GM12801 (cell line): ENCODE data around the gene PAX7.

ENCODE experiments used
- CTCF ChIP-seq: IDR thresholded peaks from one replicate; pipeline ENCODE4 v1.5.1; 2011; ENCODE audit warnings: control low read depth; ENCODE audit not compliant: insufficient read length; ENCODE audit errors: extremely low read depth

PAX7 gene

GRCh38 chr1:18644446-18644845 lies 13.8 kb downstream of the PAX7 start:
- no peak for TF ChIP-seq CTCF

GRCh38 chr1:18644973-18645746 lies 14.5 kb downstream of the PAX7 start:
- no peak for TF ChIP-seq CTCF

- no peak for TF ChIP-seq CTCF
Measured at GRCh38 chr1:18645747-18646090, 15.1 kb downstream of the PAX7 start.

GRCh38 chr1:18646091-18646785 lies 15.6 kb downstream of the PAX7 start:
- TF ChIP-seq CTCF = no peak

- no peak for TF ChIP-seq CTCF
Measured at GRCh38 chr1:18646786-18647410, 16.3 kb downstream of the PAX7 start.

GRCh38 chr1:18647681-18648214 lies 17.1 kb downstream of the PAX7 start:
- no peak for TF ChIP-seq CTCF

GRCh38 chr1:18649693-18650370 lies 19.2 kb downstream of the PAX7 start:
- TF ChIP-seq CTCF = no peak
